GM18951 (cell line): ENCODE measurements around the gene SMARCA2.
A peak's percentile ranks its signal among the peaks of the same experiment; 100 is the strongest.

Experiments used
- POLR2A ChIP-seq: IDR thresholded peaks from 4 replicates; pipeline ENCODE4 v1.6.1; 2011; ENCODE audit warnings: mild to moderate bottlenecking; ENCODE audit not compliant: insufficient read length, insufficient read depth; ENCODE audit errors: extremely low read depth
- in situ Hi-C: fragments of 300-500 bp; cut with MboI; formaldehyde crosslinking; loops from one replicate; pipeline ENCODE4 v1.12.0; 2022; ENCODE audit warnings: low sequenced_read_pairs, mixed read lengths, inconsistent platforms; ENCODE audit not compliant: unreplicated experiment

SMARCA2 gene

GRCh38 chr9:2228641-2229040, 213.5 kb downstream of the SMARCA2 start:
- no peak for TF ChIP-seq POLR2A
- in situ Hi-C loops: no loop called here

- in situ Hi-C loops: no loop called here
- TF ChIP-seq POLR2A: no peak
These were observed 214.1 kb downstream of the SMARCA2 start for GRCh38 chr9:2229109-2229721.

- in situ Hi-C loops: no loop called here
- no peak for TF ChIP-seq POLR2A
These were observed 215.2 kb downstream of the SMARCA2 start for GRCh38 chr9:2230362-2230761.

- no peak for TF ChIP-seq POLR2A
- in situ Hi-C loops: no loop called here
These were observed 216.0 kb downstream of the SMARCA2 start for GRCh38 chr9:2231101-2231500.

GRCh38 chr9:2231829-2232228, 216.7 kb downstream of the SMARCA2 start:
- in situ Hi-C loops: no loop called here
- no peak for TF ChIP-seq POLR2A

- no peak for TF ChIP-seq POLR2A
These were observed 218.1 kb downstream of the SMARCA2 start for GRCh38 chr9:2233274-2233673.

GRCh38 chr9:2234371-2234893, 219.3 kb downstream of the SMARCA2 start:
- in situ Hi-C loops: no loop called here
- TF ChIP-seq POLR2A: no peak

More at GRCh38 chr9:2233274-2233673, 218.1 kb downstream of the SMARCA2 start:
- in situ Hi-C loops: no loop called here

- in situ Hi-C loops: no loop called here
- TF ChIP-seq POLR2A: no peak
These were observed 220.5 kb downstream of the SMARCA2 start for GRCh38 chr9:2235623-2236022.

- in situ Hi-C loops: no loop called here
- TF ChIP-seq POLR2A: no peak
These were observed 221.7 kb downstream of the SMARCA2 start for GRCh38 chr9:2236850-2237249.

- TF ChIP-seq POLR2A: no peak
- in situ Hi-C loops: no loop called here
These were observed 226.3 kb downstream of the SMARCA2 start for GRCh38 chr9:2241461-2241835.

GRCh38 chr9:2241836-2242741, 226.9 kb downstream of the SMARCA2 start:
- TF ChIP-seq POLR2A: peak; percentile 42
- in situ Hi-C loops: no loop called here

GRCh38 chr9:2242831-2243330, 227.7 kb downstream of the SMARCA2 start:
- in situ Hi-C loops: no loop called here

More at GRCh38 chr9:2242831-2243330, 227.7 kb downstream of the SMARCA2 start:
- no peak for TF ChIP-seq POLR2A
